ENCODE measurements around the gene RAPGEF3.

DNA sequence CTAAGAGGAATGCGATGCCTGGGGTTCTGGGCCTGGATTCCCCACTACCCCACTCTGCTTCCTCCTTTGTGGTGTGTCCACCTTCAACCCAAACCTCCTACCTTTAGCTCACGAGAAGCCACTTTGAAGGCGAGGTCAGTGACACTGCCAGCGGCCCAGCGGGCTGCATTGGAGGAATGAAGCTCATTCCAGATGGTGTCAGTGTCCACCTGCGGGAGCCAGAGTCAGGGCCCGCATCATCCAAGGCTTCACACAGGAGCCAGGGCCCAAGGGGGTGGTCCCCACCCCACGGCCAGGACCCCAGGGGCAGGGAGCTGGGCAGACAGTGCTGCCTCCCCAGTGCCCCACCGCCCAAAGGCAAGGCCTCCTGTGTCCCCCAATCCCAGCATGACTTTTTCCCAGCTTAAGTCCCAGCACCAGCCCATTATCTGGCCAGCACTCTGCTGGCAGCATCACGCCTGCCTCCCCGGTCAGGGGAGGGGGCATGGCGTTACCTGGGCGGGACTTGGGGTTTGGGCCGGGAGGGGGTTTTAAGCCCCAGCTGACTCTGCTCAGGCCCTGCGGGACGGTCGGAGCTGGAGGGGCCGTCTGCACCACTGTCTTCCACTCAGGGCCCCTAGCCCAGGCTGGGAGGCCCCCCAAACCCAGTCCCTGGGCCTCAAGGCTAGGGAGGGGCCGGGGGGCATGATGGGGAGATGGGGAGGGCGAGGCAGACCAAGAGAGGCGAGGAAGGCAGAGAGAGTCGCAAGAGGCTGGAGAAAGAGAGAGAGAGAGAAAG lies 31.2 kb upstream of the RAPGEF3 start:
- no peak for TF ChIP-seq POLR2A (IDR thresholded peaks at IDR 0.05)
- no peak for TF ChIP-seq POLR2AphosphoS5 (IDR thresholded peaks at IDR 0.05)
- TF ChIP-seq, protein P1, sequence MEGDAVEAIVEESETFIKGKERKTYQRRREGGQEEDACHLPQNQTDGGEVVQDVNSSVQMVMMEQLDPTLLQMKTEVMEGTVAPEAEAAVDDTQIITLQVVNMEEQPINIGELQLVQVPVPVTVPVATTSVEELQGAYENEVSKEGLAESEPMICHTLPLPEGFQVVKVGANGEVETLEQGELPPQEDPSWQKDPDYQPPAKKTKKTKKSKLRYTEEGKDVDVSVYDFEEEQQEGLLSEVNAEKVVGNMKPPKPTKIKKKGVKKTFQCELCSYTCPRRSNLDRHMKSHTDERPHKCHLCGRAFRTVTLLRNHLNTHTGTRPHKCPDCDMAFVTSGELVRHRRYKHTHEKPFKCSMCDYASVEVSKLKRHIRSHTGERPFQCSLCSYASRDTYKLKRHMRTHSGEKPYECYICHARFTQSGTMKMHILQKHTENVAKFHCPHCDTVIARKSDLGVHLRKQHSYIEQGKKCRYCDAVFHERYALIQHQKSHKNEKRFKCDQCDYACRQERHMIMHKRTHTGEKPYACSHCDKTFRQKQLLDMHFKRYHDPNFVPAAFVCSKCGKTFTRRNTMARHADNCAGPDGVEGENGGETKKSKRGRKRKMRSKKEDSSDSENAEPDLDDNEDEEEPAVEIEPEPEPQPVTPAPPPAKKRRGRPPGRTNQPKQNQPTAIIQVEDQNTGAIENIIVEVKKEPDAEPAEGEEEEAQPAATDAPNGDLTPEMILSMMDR (IDR thresholded peaks at IDR 0.05): no peak

Measured in breast epithelium (tissue), 3 donors.